GM21576 (cell line): ENCODE measurements around the gene VPS18.

Source experiments
- ATAC-seq: cut with Tn5 transposase; IDR thresholded peaks from one replicate; pipeline ENCODE4 v1.9.1; 2021; ENCODE audit warnings: mild to moderate bottlenecking, moderate library complexity; ENCODE audit not compliant: unreplicated experiment

Gene VPS18

DNA sequence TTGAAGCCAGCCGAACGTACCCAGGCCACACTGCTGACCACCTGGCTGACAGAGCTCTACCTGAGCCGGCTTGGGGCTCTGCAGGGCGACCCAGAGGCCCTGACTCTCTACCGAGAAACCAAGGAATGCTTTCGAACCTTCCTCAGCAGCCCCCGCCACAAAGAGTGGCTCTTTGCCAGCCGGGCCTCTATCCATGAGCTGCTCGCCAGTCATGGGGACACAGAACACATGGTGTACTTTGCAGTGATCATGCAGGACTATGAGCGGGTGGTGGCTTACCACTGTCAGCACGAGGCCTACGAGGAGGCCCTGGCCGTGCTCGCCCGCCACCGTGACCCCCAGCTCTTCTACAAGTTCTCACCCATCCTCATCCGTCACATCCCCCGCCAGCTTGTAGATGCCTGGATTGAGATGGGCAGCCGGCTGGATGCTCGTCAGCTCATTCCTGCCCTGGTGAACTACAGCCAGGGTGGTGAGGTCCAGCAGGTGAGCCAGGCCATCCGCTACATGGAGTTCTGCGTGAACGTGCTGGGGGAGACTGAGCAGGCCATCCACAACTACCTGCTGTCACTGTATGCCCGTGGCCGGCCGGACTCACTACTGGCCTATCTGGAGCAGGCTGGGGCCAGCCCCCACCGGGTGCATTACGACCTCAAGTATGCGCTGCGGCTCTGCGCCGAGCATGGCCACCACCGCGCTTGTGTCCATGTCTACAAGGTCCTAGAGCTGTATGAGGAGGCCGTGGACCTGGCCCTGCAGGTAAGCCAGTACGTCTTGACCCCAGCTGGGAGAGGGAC lies 6.2 kb downstream of the VPS18 start:
- ATAC-seq = no peak

DNA sequence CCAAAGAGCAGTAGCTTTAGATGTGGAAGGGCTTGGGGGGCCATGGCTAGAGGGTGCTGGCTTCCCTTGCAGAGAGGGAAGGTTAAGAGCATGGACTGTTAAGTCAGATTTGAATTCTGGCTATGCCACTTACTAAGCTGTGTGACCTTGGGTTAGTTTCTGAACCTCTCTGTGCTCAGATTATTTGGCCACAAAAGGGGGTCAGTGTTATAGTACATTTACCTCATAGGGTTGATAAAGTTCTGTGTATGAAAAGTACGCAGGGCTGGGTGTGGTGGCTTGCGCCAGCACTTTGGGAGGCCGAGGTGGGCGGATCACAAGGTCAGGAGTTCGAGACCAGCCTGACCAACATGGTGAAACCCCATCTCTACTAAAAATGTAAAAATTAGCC lies 6.8 kb downstream of the VPS18 start:
- ATAC-seq = no peak

GRCh38 chr15:40902605-40903561 lies 8.6 kb downstream of the VPS18 start:
- no peak for ATAC-seq

GRCh38 chr15:40904552-40905201 lies 10.4 kb downstream of the VPS18 start:
- no peak for ATAC-seq

DNA sequence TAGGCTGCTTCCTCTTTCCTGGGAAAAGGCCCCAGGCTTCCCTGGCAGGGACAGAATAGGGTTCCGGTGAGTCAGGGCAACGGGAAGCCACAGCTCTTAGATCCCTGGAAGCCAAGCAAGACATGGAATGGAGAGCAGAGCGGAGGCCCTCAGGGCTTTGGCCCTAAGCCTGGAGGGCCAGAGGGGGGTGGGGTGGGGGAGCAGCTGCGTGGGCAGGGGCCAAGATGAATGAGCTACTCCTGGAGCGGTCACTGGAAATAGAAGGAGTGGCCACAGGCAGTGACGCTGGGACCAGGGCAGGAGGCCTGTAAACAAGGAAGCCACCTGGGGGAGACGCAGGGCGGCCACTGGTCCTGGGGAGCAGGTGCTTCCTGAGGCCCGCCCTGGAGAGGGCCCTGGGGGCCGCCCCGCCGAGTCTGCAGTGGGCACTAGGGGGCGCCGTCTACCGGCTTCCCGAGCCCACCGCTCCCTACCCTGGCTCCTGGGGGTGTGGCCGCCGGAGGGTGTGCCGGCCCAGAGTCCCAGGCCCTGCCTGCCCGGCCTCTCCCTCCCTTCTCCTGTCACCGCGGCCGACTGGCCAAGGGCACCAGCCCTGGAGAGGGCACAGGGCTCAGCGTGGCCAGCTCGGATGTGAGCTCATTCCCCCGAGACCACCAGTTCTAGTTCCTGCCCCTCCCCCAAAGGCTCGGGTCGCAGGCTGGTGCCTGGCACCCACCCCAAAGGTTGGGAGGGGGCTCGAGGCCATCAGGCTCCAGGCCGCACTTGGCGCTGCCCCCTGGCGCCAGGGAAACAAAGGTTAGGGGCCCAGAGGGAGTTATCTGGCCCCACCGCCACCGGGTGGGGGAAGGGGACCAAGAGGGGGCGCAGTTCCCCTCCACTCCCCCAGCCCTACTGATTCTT lies 12.1 kb downstream of the VPS18 start:
- ATAC-seq = peak; percentile 67

- ATAC-seq = no peak
Observed at GRCh38 chr15:40906991-40907802, 12.9 kb downstream of the VPS18 start.

DNA sequence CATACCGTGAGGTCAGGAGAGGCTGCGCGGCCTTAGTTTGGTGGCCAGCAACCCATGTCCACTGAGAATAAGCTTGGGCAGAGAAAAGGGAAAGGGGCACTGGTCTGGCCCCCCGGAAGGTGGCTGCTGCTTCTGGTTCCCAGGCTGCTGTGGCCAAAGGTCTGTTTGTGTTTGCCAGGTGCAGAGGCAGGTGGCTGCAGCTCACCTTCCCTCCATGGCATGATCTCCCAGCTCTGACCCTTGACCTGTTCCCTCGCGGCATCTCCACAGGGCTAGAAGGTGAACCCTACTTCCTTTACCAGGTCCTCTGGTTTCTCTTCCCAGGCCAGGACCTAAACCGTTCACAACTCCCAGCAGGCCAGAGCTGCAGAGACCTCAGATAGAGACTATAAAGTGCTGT lies 13.8 kb downstream of the VPS18 start:
- no peak for ATAC-seq

- no peak for ATAC-seq
Observed at GRCh38 chr15:40909662-40910630, 15.7 kb downstream of the VPS18 start.

DNA sequence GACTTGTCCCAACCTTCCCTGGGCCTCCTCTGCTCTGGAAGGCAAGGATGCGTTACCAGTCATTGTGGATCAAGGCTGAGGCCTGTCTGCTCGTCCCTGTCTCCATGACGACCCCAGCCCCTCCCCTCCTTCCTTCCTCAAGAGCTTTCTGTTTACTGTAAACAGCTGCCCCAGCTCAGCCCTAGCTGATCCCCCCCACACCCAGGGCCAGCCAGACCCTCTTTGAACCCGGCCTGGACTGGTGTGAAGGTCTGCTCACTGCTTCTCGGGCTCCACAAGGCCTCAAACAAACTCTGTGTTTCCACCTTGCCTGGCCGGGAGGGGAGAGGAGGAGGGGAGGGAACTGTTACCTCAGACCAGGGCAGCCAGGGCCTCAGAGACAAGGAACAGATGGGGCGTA lies 16.9 kb downstream of the VPS18 start:
- no peak for ATAC-seq

- no peak for ATAC-seq
Observed at GRCh38 chr15:40911693-40912092, 17.4 kb downstream of the VPS18 start.

DNA sequence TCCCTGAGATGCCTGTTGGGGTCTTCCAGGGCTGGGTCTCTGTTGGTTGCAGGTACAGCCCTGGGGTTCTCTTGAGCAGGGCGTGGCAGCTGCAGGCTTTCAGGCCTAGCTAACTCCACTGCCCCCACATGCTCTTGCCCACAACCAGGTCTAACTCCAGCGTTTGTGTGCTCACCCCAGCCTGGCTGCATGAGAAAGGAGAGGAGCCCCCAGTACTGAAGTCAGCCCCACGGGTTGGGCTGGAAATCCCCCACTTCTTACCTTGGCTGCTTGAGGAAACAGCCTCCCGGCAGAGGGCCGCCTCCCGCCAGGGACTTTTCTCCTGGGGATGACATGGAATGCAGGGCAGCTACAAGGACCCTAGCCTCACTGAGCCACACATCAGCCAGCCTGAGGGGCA lies 18.2 kb downstream of the VPS18 start:
- no peak for ATAC-seq

DNA sequence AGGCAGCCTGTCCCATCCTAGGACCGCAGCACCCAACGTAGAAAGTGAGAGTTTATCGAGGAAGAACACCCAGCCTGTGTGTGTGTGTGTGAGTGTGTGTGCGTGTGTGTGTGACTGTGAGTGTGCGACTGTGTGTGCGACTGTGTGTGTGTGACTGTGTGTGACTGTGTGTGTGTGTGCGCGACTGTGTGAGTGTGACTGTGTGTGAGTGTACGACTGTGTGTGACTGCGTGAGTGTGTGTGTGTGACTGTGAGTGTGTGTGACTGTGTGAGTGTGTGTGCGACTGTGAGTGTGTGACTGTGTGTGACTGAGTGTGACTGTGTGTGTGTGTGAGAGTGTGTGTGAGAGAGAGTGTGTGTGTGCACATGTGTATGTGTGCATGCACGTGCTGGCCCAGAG lies 19.8 kb downstream of the VPS18 start:
- ATAC-seq = no peak

DNA sequence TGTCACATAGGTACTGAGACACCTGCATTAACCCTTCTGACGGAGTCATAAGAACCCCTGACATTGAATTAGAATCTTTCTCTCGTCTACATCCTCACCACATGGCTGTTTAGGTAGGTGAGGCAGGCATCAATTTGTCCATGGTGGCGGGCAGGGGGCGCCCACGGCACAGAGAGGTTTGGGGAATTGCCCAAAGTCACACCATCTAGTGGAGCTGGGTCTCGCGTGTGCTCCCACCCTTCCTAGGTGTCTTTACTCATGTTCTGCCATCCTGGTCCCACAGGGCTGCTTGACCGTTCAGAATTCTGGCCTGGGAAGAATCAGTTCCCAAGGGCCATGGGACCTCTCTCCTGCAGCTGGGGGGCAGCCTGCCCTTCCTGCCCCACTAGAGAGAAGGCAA lies 20.2 kb downstream of the VPS18 start:
- ATAC-seq = no peak

DNA sequence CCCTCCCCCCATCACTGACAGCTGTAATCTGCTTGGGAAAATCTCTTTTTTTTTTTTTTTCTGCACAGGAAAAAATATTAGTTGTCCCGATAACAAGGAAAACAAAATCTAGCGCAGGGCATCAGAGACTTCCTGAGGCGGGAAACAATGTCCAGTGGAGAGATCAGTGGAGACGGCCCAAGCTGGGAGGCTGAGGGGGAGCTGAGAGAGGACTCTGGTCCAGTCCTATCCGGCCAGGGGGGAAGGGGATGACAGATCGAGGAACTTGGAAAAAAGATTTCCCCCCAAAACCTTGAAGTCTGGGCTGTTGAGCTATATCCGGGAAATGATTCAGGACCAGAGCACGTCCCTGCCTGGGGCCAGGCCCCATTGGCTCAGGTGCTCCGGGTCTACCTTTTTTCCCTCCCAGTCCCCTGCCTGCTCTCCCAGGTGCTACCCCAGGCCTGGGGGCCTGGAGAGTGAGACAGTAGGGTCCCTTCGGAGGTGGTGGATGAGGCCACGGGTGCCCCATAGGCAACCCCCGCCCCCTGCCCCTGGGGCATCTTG lies 20.9 kb downstream of the VPS18 start:
- ATAC-seq = no peak

DNA sequence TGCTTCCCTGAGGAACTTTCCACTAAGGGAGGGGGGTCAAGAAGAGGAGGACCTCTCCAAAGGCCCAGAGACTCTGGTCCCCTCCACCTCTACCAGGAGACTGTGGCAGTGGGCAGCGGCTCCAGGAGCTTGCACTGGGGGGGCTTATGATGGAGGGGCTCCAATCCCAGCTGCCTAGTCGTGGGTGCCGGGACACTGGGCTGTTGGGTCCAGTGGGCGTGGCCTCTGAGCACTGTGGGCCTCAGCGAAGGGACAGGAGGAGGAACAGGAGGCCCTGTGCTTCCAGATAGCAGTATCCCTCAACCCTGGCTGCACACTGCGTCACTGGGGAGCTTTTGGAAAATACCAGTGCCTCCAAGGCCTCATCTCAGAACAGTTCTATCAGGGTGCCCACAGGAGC lies 21.4 kb downstream of the VPS18 start:
- ATAC-seq = no peak

GRCh38 chr15:40917585-40917984 lies 23.3 kb downstream of the VPS18 start:
- no peak for ATAC-seq

DNA sequence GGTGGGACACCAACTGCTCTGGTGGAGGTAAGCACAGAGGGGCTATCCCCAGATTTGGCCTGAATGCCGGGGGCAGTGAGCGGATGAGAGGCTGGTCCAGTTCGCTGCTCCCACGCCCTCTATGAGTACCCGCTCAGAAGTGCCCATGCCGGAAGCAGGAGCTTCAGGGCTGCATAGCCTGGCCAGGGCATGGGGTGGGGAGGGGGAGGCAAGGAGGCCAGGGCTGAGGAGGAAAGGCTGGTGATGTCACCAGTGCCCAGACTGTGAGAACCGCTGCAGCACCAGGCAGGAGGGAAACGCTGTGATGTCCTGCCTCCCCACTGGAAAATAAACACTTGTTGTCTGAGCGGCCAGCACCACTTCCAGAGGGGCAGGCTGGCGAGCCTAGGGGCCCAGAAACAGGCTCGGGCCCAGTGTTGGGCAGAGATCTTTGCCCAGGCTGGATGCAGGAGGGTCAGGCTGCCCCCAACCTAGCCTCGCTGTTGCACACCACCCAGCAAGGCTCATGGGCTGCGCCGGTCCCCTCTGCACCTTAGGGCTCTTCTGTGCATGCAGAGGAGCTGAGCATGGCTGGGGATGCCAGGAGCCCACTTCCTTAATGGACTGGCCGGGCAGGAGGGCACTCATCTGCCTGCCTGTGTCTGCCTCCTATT lies 24.0 kb downstream of the VPS18 start:
- no peak for ATAC-seq
